Esophagus muscularis mucosa (tissue), 2 donors: Measurements from ENCODE around the gene PLPP1.

Source experiments
- POLR2A ChIP-seq: fragments of 450-650 bp; IDR thresholded peaks from one replicate; pipeline ENCODE4 v1.6.1; 2017; ENCODE audit warnings: antibody characterized with exemption, moderate library complexity, mild to moderate bottlenecking, low read depth
- POLR2AphosphoS5 ChIP-seq, 2 donors: sonication (generic); formaldehyde crosslinking; IDR thresholded peaks; one replicate each; pipeline ENCODE4 v1.6.1; 2017; ENCODE audit warnings: antibody characterized with exemption in 2 of 2

- TF ChIP-seq POLR2A (no peak), POLR2AphosphoS5 (IDR thresholded peaks at IDR 0.05) (peak; percentile 59 to 64)
Observed at GRCh38 chr5:55438998-55439397, 95.8 kb downstream of the PLPP1 start.
